ENCODE measurements around the gene GPR89B. TPM values are rescaled to one million over a fixed set of nuclear protein-coding genes. Genes with fewer than 3 reads are reported as not detected.
"Not testable (repeated sequence)": the region's sequence is repeated elsewhere in the genome, so short reads cannot be mapped to it uniquely, and the experiment has no call there.

Gene GPR89B
- total and polyA plus RNA-seq, 2 donors (not counting 3 experiments of a cell fraction or from before 2014, with no cell fraction given): 9.8 to 20.0 TPM

- H3K27ac ChIP-seq (ENCODE audit: insufficient read depth, low read depth, low read length); H3K36me3 ChIP-seq (ENCODE audit: control insufficient read depth in 2 of 2, extremely low read depth in 1 of 2, insufficient read depth in 2 of 2, low read length in 2 of 2); BruUV-seq (replicated peaks); dilution Hi-C loops (cut with MboI; ENCODE audit: extremely low pct_ligation_motif_present, low sequenced_read_pairs); CTCF ChIA-PET; H3K9me1 ChIP-seq (replicated peaks; ENCODE audit: control insufficient read depth, extremely low read depth, insufficient read depth, low read length); intact Hi-C loops (cut with micrococcal nuclease); H2AFZ ChIP-seq (ENCODE audit: low read depth, low read length); H3K4me1 ChIP-seq (ENCODE audit: control insufficient read depth, extremely low read depth, insufficient read depth, low read length); H3K27me3 ChIP-seq (ENCODE audit: control insufficient read depth in 2 of 2, insufficient read depth in 2 of 2, low read length in 2 of 2); H3K4me2 ChIP-seq (ENCODE audit: insufficient read depth, low read length); DNase-seq (ENCODE audit: low read depth, low spot score); POLR2A ChIA-PET; H3K9me3 ChIP-seq (replicated peaks; ENCODE audit: control insufficient read depth, insufficient read depth, low read length); H3K9ac ChIP-seq (replicated peaks; ENCODE audit: extremely low read depth, insufficient read depth, low read length); H4K20me1 ChIP-seq (replicated peaks; ENCODE audit: control insufficient read depth, extremely low read depth, insufficient read depth, low read length); FAIRE-seq; H3K79me2 ChIP-seq (ENCODE audit: control insufficient read depth, insufficient read depth, low read length): not testable (repeated sequence)
- H3K4me3 ChIP-seq (replicated peaks in 1 of 3; ENCODE audit: insufficient read depth in 1 of 3, low read depth in 1 of 3, low read length in 3 of 3): peak overlapping the region in 1 of 3 experiments; percentile 29
These were observed 109.7 kb downstream of the GPR89B start for GRCh38 chr1:148037850-148038461.

DNA sequence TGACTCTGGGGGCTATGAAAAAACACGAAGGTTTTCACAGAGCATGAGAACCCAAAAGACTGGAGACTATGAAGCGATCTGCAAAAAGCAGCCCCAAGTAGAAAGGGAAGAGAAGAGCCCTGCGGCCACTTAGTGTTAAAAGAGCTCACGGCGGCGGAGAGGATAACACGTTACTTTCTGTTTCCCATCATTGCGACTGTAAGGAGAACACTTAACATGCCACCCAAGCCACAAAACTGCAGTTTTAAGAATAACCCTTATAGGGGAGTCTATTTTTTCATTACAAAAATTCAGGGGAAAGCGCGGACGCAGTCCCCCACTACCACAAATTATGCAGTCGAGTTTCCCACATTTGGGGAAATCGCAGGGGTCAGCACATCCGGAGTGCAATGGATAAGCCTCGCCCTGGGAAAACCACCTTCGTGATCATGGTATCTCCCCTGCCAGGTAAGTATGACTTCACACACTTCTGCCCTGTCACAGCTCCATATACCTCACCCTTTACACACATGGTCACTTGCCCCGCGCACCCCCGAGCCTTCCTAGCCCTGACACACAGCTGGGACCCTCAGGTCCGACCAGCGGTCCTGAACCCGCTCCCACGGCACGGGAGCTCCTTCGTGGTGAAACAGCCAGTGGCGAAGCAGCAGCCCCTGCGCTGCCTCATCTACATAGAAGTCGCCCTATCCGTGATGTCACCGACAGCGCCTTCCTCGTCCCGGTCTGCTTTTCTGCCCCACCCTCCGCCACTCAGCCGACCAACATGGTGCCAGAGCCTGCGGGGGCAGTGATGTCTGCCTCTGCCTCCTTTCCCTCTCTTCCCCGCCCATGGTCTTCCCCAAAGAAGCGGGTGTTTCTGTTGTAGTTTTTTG, 110.5 kb downstream of the GPR89B start:
- H3K27me3 ChIP-seq (ENCODE audit: control insufficient read depth in 2 of 2, insufficient read depth in 2 of 2, low read length in 2 of 2); H3K9me1 ChIP-seq (replicated peaks; ENCODE audit: control insufficient read depth, extremely low read depth, insufficient read depth, low read length); H3K9me3 ChIP-seq (replicated peaks; ENCODE audit: control insufficient read depth, insufficient read depth, low read length); H3K36me3 ChIP-seq (ENCODE audit: control insufficient read depth in 2 of 2, extremely low read depth in 1 of 2, insufficient read depth in 2 of 2, low read length in 2 of 2); H4K20me1 ChIP-seq (replicated peaks; ENCODE audit: control insufficient read depth, extremely low read depth, insufficient read depth, low read length); dilution Hi-C loops (cut with MboI; ENCODE audit: extremely low pct_ligation_motif_present, low sequenced_read_pairs); H3K79me2 ChIP-seq (ENCODE audit: control insufficient read depth, insufficient read depth, low read length); intact Hi-C loops (cut with micrococcal nuclease); H3K9ac ChIP-seq (replicated peaks; ENCODE audit: extremely low read depth, insufficient read depth, low read length); CTCF ChIA-PET; H3K4me1 ChIP-seq (ENCODE audit: control insufficient read depth, extremely low read depth, insufficient read depth, low read length); H2AFZ ChIP-seq (ENCODE audit: low read depth, low read length): not testable (repeated sequence)
- peak; percentile 79 for FAIRE-seq
- peak overlapping the region; percentile 42 for H3K4me2 ChIP-seq (ENCODE audit: insufficient read depth, low read length)
- TSS peak; percentile 99 for BruUV-seq (replicated peaks)
- peak; percentile 98 for TF ChIP-seq POLR2A (IDR thresholded peaks at IDR 0.05; ENCODE audit: low read depth, low read length)
- TF ChIP-seq POLR2AphosphoS5 (IDR thresholded peaks at IDR 0.05; ENCODE audit: insufficient read depth, low read depth, low read length): peak; percentile 97
- DNase-seq (ENCODE audit: low read depth, low spot score): peak; percentile 73
- POLR2A ChIA-PET: interaction anchor here (0.6 kb wide), 1 partner anchor 258 kb away, joined by 4 read pairs; no protein-coding TSS in a partner anchor
- H3K4me3 ChIP-seq (replicated peaks in 1 of 3; ENCODE audit: insufficient read depth in 1 of 3, low read depth in 1 of 3, low read length in 3 of 3): peak overlapping the region in 2 of 3 experiments; percentile 4 to 29
- peak overlapping the region; percentile 48 for H3K27ac ChIP-seq (ENCODE audit: insufficient read depth, low read depth, low read length)

Small RNA genes lying within 50 kb of the gene (small RNA-seq; reads per million reads assigned to genes)
- gene RNU1-129P (ENCODE audit: insufficient read depth, insufficient read length, low read depth, low replicate concordance) (not detected), gene RNVU1-7 (ENCODE audit: insufficient read depth, insufficient read length, low read depth, low replicate concordance) (12.5 reads per million, percentile 67 among the genes with 10 or more reads in this experiment)

Other genes starting within 250 kb of the GPR89B start
- 0.55 and 3.2 TPM in 2 replicates for gene GJA5, start 167.8 kb upstream of the GPR89B start, total RNA-seq
- gene GJA5, start 167.8 kb upstream of the GPR89B start, polyA plus RNA-seq: 5.9 and 6.2 TPM in 2 replicates
- not detected in 2 replicates for gene GJA8, start 25.6 kb upstream of the GPR89B start, total RNA-seq
- gene GJA8, start 25.6 kb upstream of the GPR89B start, polyA plus RNA-seq: not detected in 2 replicates
- 10.2 and 11.0 TPM in 2 replicates for gene NBPF11, start 223.9 kb downstream of the GPR89B start, total RNA-seq
- 8.5 and 10.3 TPM in 2 replicates for gene NBPF11, start 223.9 kb downstream of the GPR89B start, polyA plus RNA-seq

Measured in endothelial cell of umbilical vein (primary cell).